BLaER1 treated with 17β-estradiol and CSF1 and Interleukin-3, amounts not matched to agents 10 nM and 100 nM (cell line): ENCODE data around the gene FAM193B.

ENCODE experiments used
- H3K27ac ChIP-seq, 11 experiments: shearing (Covaris generic); formaldehyde crosslinking; 2 replicates each; pipeline ENCODE4 v1.8.1; 2022
- H3K27me3 ChIP-seq, 11 experiments: shearing (Covaris generic); formaldehyde crosslinking; 2 replicates each; pipeline ENCODE4 v1.8.1; 2022
- H3K36me3 ChIP-seq, 11 experiments: shearing (Covaris generic); formaldehyde crosslinking; 2 replicates each; pipeline ENCODE4 v1.8.1; 2022
- H3K4me1 ChIP-seq, 10 experiments: shearing (Covaris generic); formaldehyde crosslinking; 2 replicates each; pipeline ENCODE4 v1.8.1; 2022
- H3K4me2 ChIP-seq, 11 experiments: shearing (Covaris generic); formaldehyde crosslinking; 2 replicates each; pipeline ENCODE4 v1.8.1; 2022
- H3K4me3 ChIP-seq, 10 experiments: shearing (Covaris generic); formaldehyde crosslinking; 2 replicates each; pipeline ENCODE4 v1.8.1; 2022
- H3K9ac ChIP-seq, 11 experiments: shearing (Covaris generic); formaldehyde crosslinking; 2 replicates each; pipeline ENCODE4 v1.8.1; 2022
- H3K9me3 ChIP-seq, 11 experiments: shearing (Covaris generic); formaldehyde crosslinking; replicated peaks in 1 of 11; 2 replicates each; pipeline ENCODE4 v1.8.1; 2022
- H4K20me1 ChIP-seq, 11 experiments: shearing (Covaris generic); formaldehyde crosslinking; 2 replicates each; pipeline ENCODE4 v1.8.1; 2022
- Cebpa-rat ChIP-seq, 11 experiments: shearing (Covaris generic); IDR thresholded peaks; 2 replicates each; pipeline ENCODE4 v1.8.1; 2022

Gene FAM193B

GRCh38 chr5:177550122-177550521 is 4.2 kb downstream of the FAM193B start:
- Histone ChIP-seq H3K27ac (no peak overlapping the region; a peak in 1 of 22 replicates), H3K4me1 (peaks cover 49 to 88% (median 73%) of the 10 kb centered on the region in 10 experiments), H3K4me3 (no peak overlapping the region), H3K27me3 (no peaks in the 10 kb centered on the region), H3K9ac (no peak overlapping the region), H3K4me2 (peak overlapping the region in 7 of 11 experiments; percentile 0 to 39 (median 5); a peak in 7 of 22 replicates), H4K20me1 (peaks cover 41 to 90% (median 83%) of the 10 kb centered on the region in 11 experiments; a peak in 21 of 22 replicates), H3K36me3 (peaks cover 21 to 72% (median 58%) of the 10 kb centered on the region in 11 experiments; a peak in 21 of 22 replicates), H3K9me3 (no peaks in the 10 kb centered on the region)
- no peak for TF ChIP-seq Cebpa-rat (IDR thresholded peaks at IDR 0.05)

- H3K9me3 ChIP-seq, result no peaks in the 10 kb centered on the region
- no peak overlapping the region for H3K4me3 ChIP-seq
- H3K4me2 ChIP-seq, result peak overlapping the region in 6 of 11 experiments; percentile 13 to 76 (median 47); a peak in 12 of 22 replicates
- peaks cover 47 to 95% (median 82%) of the 10 kb centered on the region in 10 experiments for H3K4me1 ChIP-seq
- H3K27ac ChIP-seq, result peak overlapping the region in 9 of 11 experiments; percentile 0 to 48 (median 24); a peak in 10 of 22 replicates
- TF ChIP-seq Cebpa-rat (IDR thresholded peaks at IDR 0.05), result no peak
- H3K9ac ChIP-seq, result peak overlapping the region in 3 of 11 experiments; percentile 4 to 9 (median 7); a peak in 3 of 22 replicates
- no peaks in the 10 kb centered on the region for H3K27me3 ChIP-seq
- H4K20me1 ChIP-seq, result peaks cover 39 to 100% (median 94%) of the 10 kb centered on the region in 11 experiments
- H3K36me3 ChIP-seq, result peaks cover 28 to 87% (median 67%) of the 10 kb centered on the region in 11 experiments; a peak in 21 of 22 replicates
Observed at GRCh38 chr5:177548495-177548894, 5.9 kb downstream of the FAM193B start.

GRCh38 chr5:177547736-177548135 is 6.6 kb downstream of the FAM193B start:
- H3K27me3 ChIP-seq, result no peaks in the 10 kb centered on the region
- peak overlapping the region in 1 of 11 experiments; percentile 4; a peak in 2 of 22 replicates for H3K9ac ChIP-seq
- H3K4me3 ChIP-seq, result no peak overlapping the region
- H3K9me3 ChIP-seq, result no peaks in the 10 kb centered on the region
- H4K20me1 ChIP-seq, result peaks cover 39 to 100% (median 94%) of the 10 kb centered on the region in 11 experiments
- H3K4me2 ChIP-seq, result peak overlapping the region in 5 of 11 experiments; percentile 17 to 76 (median 67); a peak in 8 of 22 replicates
- TF ChIP-seq Cebpa-rat (IDR thresholded peaks at IDR 0.05), result no peak
- peak overlapping the region in 7 of 11 experiments; percentile 0 to 48 (median 10); a peak in 10 of 22 replicates for H3K27ac ChIP-seq
- H3K4me1 ChIP-seq, result peaks cover 40 to 94% (median 75%) of the 10 kb centered on the region in 10 experiments
- peaks cover 33 to 93% (median 72%) of the 10 kb centered on the region in 11 experiments; a peak in 21 of 22 replicates for H3K36me3 ChIP-seq

DNA sequence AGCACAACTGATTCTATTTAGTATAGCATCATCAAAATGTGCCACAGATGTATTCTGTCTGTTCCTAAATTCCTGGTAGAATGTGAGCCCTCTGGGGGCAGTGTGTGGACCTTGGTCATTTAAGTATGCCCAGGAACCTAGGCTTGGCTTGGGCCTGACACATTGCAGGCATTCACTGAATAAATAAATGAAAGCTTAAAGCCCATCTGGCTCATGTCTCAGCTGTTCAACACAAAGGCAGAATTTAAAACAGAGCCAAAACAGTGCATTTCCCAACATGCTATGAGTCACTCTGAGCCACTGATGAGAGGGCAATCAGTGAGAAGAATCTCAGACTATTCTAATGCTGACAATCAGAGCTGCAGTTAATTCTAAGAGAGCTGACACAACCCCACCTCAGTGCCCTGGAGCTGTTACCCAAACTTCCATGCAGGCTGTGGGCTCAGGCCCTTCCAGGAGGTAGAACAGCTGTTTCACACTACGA is 8.1 kb downstream of the FAM193B start:
- no peaks in the 10 kb centered on the region for H3K9me3 ChIP-seq
- H3K4me2 ChIP-seq, result peak overlapping the region; percentile 29 to 85 (median 71); a peak in 20 of 22 replicates
- 0 out of 22 replicates have a peak, but pooled peaks of 2 of the 11 experiments have one; percentile 7 to 45 for TF ChIP-seq Cebpa-rat (IDR thresholded peaks at IDR 0.05)
- peak overlapping the region; percentile 15 to 83 (median 75); a peak in 21 of 22 replicates for H3K27ac ChIP-seq
- H3K4me3 ChIP-seq, result no peak overlapping the region
- peak overlapping the region; percentile 40 to 67 (median 59); a peak in 19 of 22 replicates for H3K9ac ChIP-seq
- H4K20me1 ChIP-seq, result peaks cover 45 to 100% (median 92%) of the 10 kb centered on the region in 11 experiments
- peaks cover 29 to 81% (median 67%) of the 10 kb centered on the region in 10 experiments for H3K4me1 ChIP-seq
- H3K27me3 ChIP-seq, result no peaks in the 10 kb centered on the region
- peaks cover 27 to 92% (median 69%) of the 10 kb centered on the region in 11 experiments; a peak in 21 of 22 replicates for H3K36me3 ChIP-seq

DNA sequence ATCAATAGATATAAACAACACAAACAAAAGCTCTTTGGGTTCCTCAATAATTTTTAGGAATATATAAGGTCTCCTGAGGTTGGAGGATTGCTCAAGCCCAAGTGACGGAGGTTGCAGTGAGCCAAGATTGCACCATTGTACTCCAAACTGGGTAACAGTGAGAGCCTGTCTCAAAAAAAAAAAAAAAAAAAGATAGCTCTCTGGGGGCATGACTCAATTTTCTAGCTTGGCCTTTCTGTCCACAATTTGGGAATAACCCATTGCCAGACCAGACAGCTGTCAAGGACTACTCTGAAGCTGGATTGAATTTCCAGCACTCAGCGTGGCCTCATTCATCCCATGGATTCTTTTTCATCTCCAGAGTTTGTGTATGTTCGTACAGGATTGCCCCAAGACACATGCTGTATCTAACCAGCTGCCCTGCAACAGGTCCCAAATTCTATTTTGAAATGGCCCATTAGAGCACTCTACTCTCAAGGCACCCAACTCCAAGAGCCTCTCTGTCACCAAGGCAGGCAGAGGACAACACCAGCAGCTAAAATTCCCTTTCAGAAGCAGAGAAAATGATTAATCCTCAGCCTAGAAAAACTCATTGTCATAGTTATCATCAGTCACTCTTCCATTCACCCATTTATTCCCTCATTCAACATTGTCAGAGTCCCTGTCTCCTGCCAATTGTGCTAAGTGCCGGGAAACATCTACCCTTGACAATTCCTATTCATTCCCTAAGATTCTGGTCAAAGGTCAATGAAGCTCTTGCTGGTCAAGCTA is 8.7 kb downstream of the FAM193B start:
- peak overlapping the region; percentile 15 to 83 (median 75); a peak in 21 of 22 replicates for H3K27ac ChIP-seq
- H3K4me3 ChIP-seq, result peak overlapping the region in 2 of 10 experiments; percentile 3 to 6; a peak in 1 of 20 replicates
- peaks cover 42 to 100% (median 92%) of the 10 kb centered on the region in 11 experiments for H4K20me1 ChIP-seq
- peak in 10 of 11 experiments; percentile 32 to 83 (median 64); a peak in 13 of 22 replicates for TF ChIP-seq Cebpa-rat (IDR thresholded peaks at IDR 0.05)
- H3K9ac ChIP-seq, result peak overlapping the region; percentile 40 to 67 (median 59); a peak in 19 of 22 replicates
- H3K4me2 ChIP-seq, result peak overlapping the region; percentile 29 to 85 (median 71); a peak in 21 of 22 replicates
- peaks cover 22 to 91% (median 67%) of the 10 kb centered on the region in 11 experiments for H3K36me3 ChIP-seq
- no peaks in the 10 kb centered on the region for H3K27me3 ChIP-seq
- peaks cover 27 to 76% (median 63%) of the 10 kb centered on the region in 10 experiments for H3K4me1 ChIP-seq
- no peaks in the 10 kb centered on the region for H3K9me3 ChIP-seq

- no peak for TF ChIP-seq Cebpa-rat (IDR thresholded peaks at IDR 0.05)
- Histone ChIP-seq H3K4me3 (no peak overlapping the region), H4K20me1 (peaks cover 55 to 100% (median 93%) of the 10 kb centered on the region in 11 experiments), H3K4me2 (no peak overlapping the region), H3K9ac (no peak overlapping the region), H3K9me3 (no peaks in the 10 kb centered on the region), H3K27ac (peak overlapping the region in 5 of 11 experiments; percentile 25 to 83 (median 75); a peak in 6 of 22 replicates), H3K36me3 (peaks cover 38 to 93% (median 70%) of the 10 kb centered on the region in 11 experiments), H3K27me3 (no peaks in the 10 kb centered on the region), H3K4me1 (peaks cover 18 to 50% (median 40%) of the 10 kb centered on the region in 10 experiments)
Observed at GRCh38 chr5:177542816-177543465, 11.4 kb downstream of the FAM193B start.

GRCh38 chr5:177540438-177540837 is 13.9 kb downstream of the FAM193B start:
- Histone ChIP-seq H3K27me3 (no peaks in the 10 kb centered on the region), H3K4me2 (no peak overlapping the region), H3K4me1 (peaks cover 7 to 26% (median 16%) of the 10 kb centered on the region in 10 experiments), H3K9me3 (no peaks in the 10 kb centered on the region), H4K20me1 (peaks cover 62 to 100% (median 88%) of the 10 kb centered on the region in 11 experiments), H3K4me3 (no peak overlapping the region), H3K27ac (no peak overlapping the region), H3K9ac (no peak overlapping the region), H3K36me3 (peaks cover 63 to 96% (median 89%) of the 10 kb centered on the region in 11 experiments)
- no peak for TF ChIP-seq Cebpa-rat (IDR thresholded peaks at IDR 0.05)

DNA sequence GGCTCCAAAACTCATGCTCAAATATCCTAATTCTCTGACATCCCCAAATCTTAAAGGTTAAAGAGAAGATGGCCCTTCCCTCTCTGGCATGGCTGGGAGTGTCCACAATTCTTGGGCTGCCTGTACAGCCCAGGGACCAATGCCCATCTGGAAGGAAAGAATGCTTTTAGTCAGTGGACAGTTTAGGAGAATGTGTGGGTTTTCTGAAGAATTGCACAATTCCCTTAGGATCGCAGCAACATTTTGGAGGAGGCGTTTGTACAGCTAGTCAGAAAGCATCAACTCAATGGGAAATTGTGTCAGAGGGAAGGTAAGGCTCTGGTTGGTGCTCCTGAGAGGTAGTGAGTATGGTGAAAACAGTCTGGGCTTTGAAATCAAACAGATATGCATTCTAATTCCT is 15.0 kb downstream of the FAM193B start:
- Histone ChIP-seq H4K20me1 (peaks cover 62 to 99% (median 83%) of the 10 kb centered on the region in 11 experiments), H3K27me3 (no peaks in the 10 kb centered on the region), H3K4me2 (no peak overlapping the region), H3K36me3 (peaks cover 73 to 99% (median 93%) of the 10 kb centered on the region in 11 experiments), H3K4me1 (peaks cover 0 to 16% (median 6%) of the 10 kb centered on the region in 10 experiments; a peak in 12 of 20 replicates), H3K27ac (no peak overlapping the region), H3K9me3 (no peaks in the 10 kb centered on the region), H3K4me3 (no peak overlapping the region), H3K9ac (peak overlapping the region in 1 of 11 experiments; percentile 14; a peak in 1 of 22 replicates)
- peak in 2 of 11 experiments; percentile 27 to 43; a peak in 1 of 22 replicates for TF ChIP-seq Cebpa-rat (IDR thresholded peaks at IDR 0.05)
